Mammary epithelial cell (primary cell): Measurements from ENCODE around the gene C7orf57.

ENCODE experiments used
- EZH2 ChIP-seq: IDR thresholded peaks from 2 replicates; pipeline ENCODE4 v1.6.1; 2012; ENCODE audit warnings: low read length, inconsistent platforms, borderline replicate concordance
- TF ChIP-seq, protein P1 (sequence below), 2 donors: IDR thresholded peaks in 1 of 2; conservative IDR thresholded peaks in 1 of 2; 2 replicates each; pipeline ENCODE4 v1.5.1; 2011 to 2012; ENCODE audit warnings: inconsistent platforms in 2 of 2, low read length in 2 of 2, mild to moderate bottlenecking in 2 of 2, control low read depth in 1 of 2, low read depth in 1 of 2; ENCODE audit not compliant: insufficient read depth in 1 of 2; ENCODE audit errors: extremely low read depth in 1 of 2

DNA sequence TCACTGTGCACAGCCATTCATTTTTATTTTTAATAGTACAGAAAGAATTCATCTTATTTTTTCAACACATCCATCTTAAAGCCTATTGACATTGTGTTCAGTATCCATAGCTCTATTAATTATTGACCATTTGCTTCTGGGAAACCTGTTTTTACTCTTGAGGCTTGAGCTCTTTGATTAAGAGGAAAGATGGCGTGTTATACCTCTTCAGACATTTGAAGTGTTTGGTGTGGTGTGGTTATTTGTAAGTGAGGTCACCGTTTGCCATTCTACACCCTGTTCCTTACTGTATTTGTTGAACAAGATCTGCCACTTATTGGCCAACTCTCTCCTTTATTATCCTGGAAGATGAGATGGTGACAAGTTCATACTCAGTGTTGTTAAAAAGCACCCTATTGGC lies 18.4 kb downstream of the C7orf57 start:
- TF ChIP-seq, protein P1, sequence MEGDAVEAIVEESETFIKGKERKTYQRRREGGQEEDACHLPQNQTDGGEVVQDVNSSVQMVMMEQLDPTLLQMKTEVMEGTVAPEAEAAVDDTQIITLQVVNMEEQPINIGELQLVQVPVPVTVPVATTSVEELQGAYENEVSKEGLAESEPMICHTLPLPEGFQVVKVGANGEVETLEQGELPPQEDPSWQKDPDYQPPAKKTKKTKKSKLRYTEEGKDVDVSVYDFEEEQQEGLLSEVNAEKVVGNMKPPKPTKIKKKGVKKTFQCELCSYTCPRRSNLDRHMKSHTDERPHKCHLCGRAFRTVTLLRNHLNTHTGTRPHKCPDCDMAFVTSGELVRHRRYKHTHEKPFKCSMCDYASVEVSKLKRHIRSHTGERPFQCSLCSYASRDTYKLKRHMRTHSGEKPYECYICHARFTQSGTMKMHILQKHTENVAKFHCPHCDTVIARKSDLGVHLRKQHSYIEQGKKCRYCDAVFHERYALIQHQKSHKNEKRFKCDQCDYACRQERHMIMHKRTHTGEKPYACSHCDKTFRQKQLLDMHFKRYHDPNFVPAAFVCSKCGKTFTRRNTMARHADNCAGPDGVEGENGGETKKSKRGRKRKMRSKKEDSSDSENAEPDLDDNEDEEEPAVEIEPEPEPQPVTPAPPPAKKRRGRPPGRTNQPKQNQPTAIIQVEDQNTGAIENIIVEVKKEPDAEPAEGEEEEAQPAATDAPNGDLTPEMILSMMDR (conservative IDR thresholded peaks at IDR 0.05 in 1 of 2, IDR thresholded peaks at IDR 0.05 in 1 of 2; ENCODE audit: extremely low read depth in 1 of 2, insufficient read depth in 1 of 2, low read depth in 1 of 2, low read length in 2 of 2) = no peak
- TF ChIP-seq EZH2 = no peak
